Measurements from ENCODE around the gene OOEP.

The OOEP gene

GRCh38 chr6:73364121-73364520 lies 5.6 kb downstream of the OOEP start:
- no peak overlapping the region for H3K4me3 ChIP-seq (ENCODE audit: low read depth in 1 of 2, low read length in 2 of 2)
- H3K27me3 ChIP-seq (ENCODE audit: control insufficient read depth in 1 of 2, insufficient read depth in 2 of 2, low read length in 2 of 2): no peaks in the 10 kb centered on the region
- H3K4me1 ChIP-seq (ENCODE audit: insufficient read depth, low read length): no peaks in the 10 kb centered on the region
- H3K36me3 ChIP-seq (ENCODE audit: insufficient read depth, low read length): no peaks in the 10 kb centered on the region
- no peaks in the 10 kb centered on the region for H3K9me3 ChIP-seq (ENCODE audit: low read length)
- no peak overlapping the region for H3K9ac ChIP-seq (ENCODE audit: low read length)
- no peak overlapping the region for H3K27ac ChIP-seq (ENCODE audit: low read depth, low read length)

- no peak overlapping the region for H3K9ac ChIP-seq (ENCODE audit: low read length)
- no peaks in the 10 kb centered on the region for H3K4me1 ChIP-seq (ENCODE audit: insufficient read depth, low read length)
- no peaks in the 10 kb centered on the region for H3K27me3 ChIP-seq (ENCODE audit: control insufficient read depth in 1 of 2, insufficient read depth in 2 of 2, low read length in 2 of 2)
- no peak overlapping the region for H3K27ac ChIP-seq (ENCODE audit: low read depth, low read length)
- H3K4me3 ChIP-seq (ENCODE audit: low read depth in 1 of 2, low read length in 2 of 2): no peak overlapping the region
- no peaks in the 10 kb centered on the region for H3K36me3 ChIP-seq (ENCODE audit: insufficient read depth, low read length)
- no peaks in the 10 kb centered on the region for H3K9me3 ChIP-seq (ENCODE audit: low read length)
Measured at GRCh38 chr6:73363537-73363875, 6.2 kb downstream of the OOEP start.

- no peak overlapping the region for H3K27ac ChIP-seq (ENCODE audit: low read depth, low read length)
- no peaks in the 10 kb centered on the region for H3K27me3 ChIP-seq (ENCODE audit: control insufficient read depth in 1 of 2, insufficient read depth in 2 of 2, low read length in 2 of 2)
- H3K36me3 ChIP-seq (ENCODE audit: insufficient read depth, low read length): no peaks in the 10 kb centered on the region
- no peak overlapping the region for H3K4me3 ChIP-seq (ENCODE audit: low read depth in 1 of 2, low read length in 2 of 2)
- no peaks in the 10 kb centered on the region for H3K9me3 ChIP-seq (ENCODE audit: low read length)
- no peak overlapping the region for H3K9ac ChIP-seq (ENCODE audit: low read length)
- H3K4me1 ChIP-seq (ENCODE audit: insufficient read depth, low read length): no peaks in the 10 kb centered on the region
Measured at GRCh38 chr6:73362869-73363536, 6.7 kb downstream of the OOEP start.

GRCh38 chr6:73362358-73362757 lies 7.3 kb downstream of the OOEP start, which contains the start of gene KHDC3L:
Gene KHDC3L, plus strand, starts transcription at chr6:73362658. Its CDS starts 72 bp downstream, at chr6:73362730.
- no peaks in the 10 kb centered on the region for H3K9me3 ChIP-seq (ENCODE audit: low read length)
- H3K9ac ChIP-seq (ENCODE audit: low read length): no peak within 1 kb of the TSS
- H3K27ac ChIP-seq (ENCODE audit: low read depth, low read length): no peak within 1 kb of the TSS
- H3K36me3 ChIP-seq (ENCODE audit: insufficient read depth, low read length): no peaks in the 10 kb centered on the region
- H3K4me1 ChIP-seq (ENCODE audit: insufficient read depth, low read length): no peaks in the 10 kb centered on the region
- no peak within 1 kb of the TSS for H3K4me3 ChIP-seq (ENCODE audit: low read depth in 1 of 2, low read length in 2 of 2)
- H3K27me3 ChIP-seq (ENCODE audit: control insufficient read depth in 1 of 2, insufficient read depth in 2 of 2, low read length in 2 of 2): no peaks in the 10 kb centered on the region

GRCh38 chr6:73353636-73354593 lies 15.8 kb downstream of the OOEP start, which contains the start of gene DPPA5:
Gene DPPA5, minus strand, starts transcription at chr6:73354276. Its CDS starts 51 bp downstream, at chr6:73354225.
- Histone ChIP-seq H3K27ac (ENCODE audit: low read depth, low read length) (no peak within 1 kb of the TSS), H3K27me3 (ENCODE audit: control insufficient read depth in 1 of 2, insufficient read depth in 2 of 2, low read length in 2 of 2) (peaks cover 0 to 1% of the 10 kb centered on the region in 2 donors), H3K9ac (ENCODE audit: low read length) (no peak within 1 kb of the TSS), H3K36me3 (ENCODE audit: insufficient read depth, low read length) (no peaks in the 10 kb centered on the region), H3K4me3 (ENCODE audit: low read depth in 1 of 2, low read length in 2 of 2) (no peak within 1 kb of the TSS), H3K9me3 (ENCODE audit: low read length) (no peaks in the 10 kb centered on the region), H3K4me1 (ENCODE audit: insufficient read depth, low read length) (no peaks in the 10 kb centered on the region)

GRCh38 chr6:73349311-73349710 lies 20.4 kb downstream of the OOEP start:
- Histone ChIP-seq H3K4me1 (ENCODE audit: insufficient read depth, low read length) (no peaks in the 10 kb centered on the region), H3K36me3 (ENCODE audit: insufficient read depth, low read length) (no peaks in the 10 kb centered on the region), H3K27ac (ENCODE audit: low read depth, low read length) (no peak overlapping the region), H3K4me3 (ENCODE audit: low read depth in 1 of 2, low read length in 2 of 2) (no peak overlapping the region), H3K9ac (ENCODE audit: low read length) (no peak overlapping the region), H3K9me3 (ENCODE audit: low read length) (no peaks in the 10 kb centered on the region), H3K27me3 (ENCODE audit: control insufficient read depth in 1 of 2, insufficient read depth in 2 of 2, low read length in 2 of 2) (peaks cover 0 to 9% of the 10 kb centered on the region in 2 donors)

- no peaks in the 10 kb centered on the region for H3K36me3 ChIP-seq (ENCODE audit: insufficient read depth, low read length)
- H3K4me3 ChIP-seq (ENCODE audit: low read depth in 1 of 2, low read length in 2 of 2): no peak overlapping the region
- H3K9me3 ChIP-seq (ENCODE audit: low read length): no peaks in the 10 kb centered on the region
- H3K4me1 ChIP-seq (ENCODE audit: insufficient read depth, low read length): no peaks in the 10 kb centered on the region
- no peak overlapping the region for H3K27ac ChIP-seq (ENCODE audit: low read depth, low read length)
- H3K27me3 ChIP-seq (ENCODE audit: control insufficient read depth in 1 of 2, insufficient read depth in 2 of 2, low read length in 2 of 2): peaks cover 0 to 9% of the 10 kb centered on the region in 2 donors
- no peak overlapping the region for H3K9ac ChIP-seq (ENCODE audit: low read length)
Measured at GRCh38 chr6:73348550-73349204, 21.0 kb downstream of the OOEP start.

- H3K27me3 ChIP-seq (ENCODE audit: control insufficient read depth in 1 of 2, insufficient read depth in 2 of 2, low read length in 2 of 2): peaks cover 0 to under 1% of the 10 kb centered on the region in 2 donors
- H3K4me1 ChIP-seq (ENCODE audit: insufficient read depth, low read length): no peaks in the 10 kb centered on the region
- H3K9me3 ChIP-seq (ENCODE audit: low read length): no peaks in the 10 kb centered on the region
- no peak overlapping the region for H3K9ac ChIP-seq (ENCODE audit: low read length)
- no peaks in the 10 kb centered on the region for H3K36me3 ChIP-seq (ENCODE audit: insufficient read depth, low read length)
- H3K4me3 ChIP-seq (ENCODE audit: low read depth in 1 of 2, low read length in 2 of 2): no peak overlapping the region
- no peak overlapping the region for H3K27ac ChIP-seq (ENCODE audit: low read depth, low read length)
Measured at GRCh38 chr6:73343164-73343563, 26.5 kb downstream of the OOEP start.

GRCh38 chr6:73342174-73342573 lies 27.5 kb downstream of the OOEP start:
- Histone ChIP-seq H3K4me1 (ENCODE audit: insufficient read depth, low read length) (no peaks in the 10 kb centered on the region), H3K27ac (ENCODE audit: low read depth, low read length) (no peak overlapping the region), H3K4me3 (ENCODE audit: low read depth in 1 of 2, low read length in 2 of 2) (no peak overlapping the region), H3K36me3 (ENCODE audit: insufficient read depth, low read length) (no peaks in the 10 kb centered on the region), H3K9me3 (ENCODE audit: low read length) (no peaks in the 10 kb centered on the region), H3K9ac (ENCODE audit: low read length) (no peak overlapping the region), H3K27me3 (ENCODE audit: control insufficient read depth in 1 of 2, insufficient read depth in 2 of 2, low read length in 2 of 2) (no peaks in the 10 kb centered on the region)

- Histone ChIP-seq H3K9me3 (ENCODE audit: low read length) (no peaks in the 10 kb centered on the region), H3K9ac (ENCODE audit: low read length) (no peak overlapping the region), H3K27me3 (ENCODE audit: control insufficient read depth in 1 of 2, insufficient read depth in 2 of 2, low read length in 2 of 2) (no peaks in the 10 kb centered on the region), H3K27ac (ENCODE audit: low read depth, low read length) (no peak overlapping the region), H3K4me1 (ENCODE audit: insufficient read depth, low read length) (no peaks in the 10 kb centered on the region), H3K4me3 (ENCODE audit: low read depth in 1 of 2, low read length in 2 of 2) (no peak overlapping the region), H3K36me3 (ENCODE audit: insufficient read depth, low read length) (no peaks in the 10 kb centered on the region)
Measured at GRCh38 chr6:73341335-73341734, 28.4 kb downstream of the OOEP start.

GRCh38 chr6:73340048-73340447 lies 29.6 kb downstream of the OOEP start:
- H3K27ac ChIP-seq (ENCODE audit: low read depth, low read length): no peak overlapping the region
- H3K27me3 ChIP-seq (ENCODE audit: control insufficient read depth in 1 of 2, insufficient read depth in 2 of 2, low read length in 2 of 2): no peaks in the 10 kb centered on the region
- no peaks in the 10 kb centered on the region for H3K9me3 ChIP-seq (ENCODE audit: low read length)
- H3K4me3 ChIP-seq (ENCODE audit: low read depth in 1 of 2, low read length in 2 of 2): no peak overlapping the region
- no peaks in the 10 kb centered on the region for H3K36me3 ChIP-seq (ENCODE audit: insufficient read depth, low read length)
- H3K4me1 ChIP-seq (ENCODE audit: insufficient read depth, low read length): no peaks in the 10 kb centered on the region
- H3K9ac ChIP-seq (ENCODE audit: low read length): no peak overlapping the region

Measured in muscle layer of colon (tissue), 2 donors.